OCI-LY3 (cell line): ENCODE data around the gene UBR1.
"Not testable (repeated sequence)": the region's sequence is repeated elsewhere in the genome, so short reads cannot be mapped to it uniquely, and the experiment has no call there.

Source experiments
- H2AFZ ChIP-seq: fragments of 200-600, 300-600 bp; shearing (Covaris generic); 2 replicates; pipeline ENCODE4 v1.6.0; 2014; ENCODE audit warnings: antibody characterized with exemption, low read depth, low read length
- H3K27ac ChIP-seq: fragments of 200-600, 300-600 bp; sonication (generic); 2 replicates; pipeline ENCODE4 v1.5.1; 2014; ENCODE audit warnings: mild to moderate bottlenecking, low read length, moderate library complexity, mixed read lengths
- H3K27me3 ChIP-seq: fragments of 200-600, 300-600 bp; sonication (generic); 2 replicates; pipeline ENCODE4 v1.6.1; 2014; ENCODE audit warnings: low read depth, low read length, mixed read lengths
- H3K36me3 ChIP-seq: fragments of 200-600, 300-600 bp; sonication (generic); replicated peaks from 2 replicates; pipeline ENCODE3; 2014; ENCODE audit warnings: low read depth, low read length, mixed read lengths
- H3K4me1 ChIP-seq: fragments of 300-600, 200-600 bp; sonication (generic); 2 replicates; pipeline ENCODE4 v1.6.1; 2014; ENCODE audit warnings: low read length, mixed read lengths
- H3K4me2 ChIP-seq: fragments of 200-600, 300-600 bp; sonication (generic); 2 replicates; pipeline ENCODE4 v1.6.1; 2014; ENCODE audit warnings: low read length, mixed read lengths
- H3K4me3 ChIP-seq: fragments of 300-600, 200-600 bp; sonication (generic); 2 replicates; pipeline ENCODE4 v1.5.1; 2014; ENCODE audit warnings: antibody characterized with exemption, mild to moderate bottlenecking, low read length, moderate library complexity
- H3K79me2 ChIP-seq: fragments of 300-600, 200-600 bp; shearing (Covaris generic); 2 replicates; pipeline ENCODE4 v1.6.1; 2014; ENCODE audit warnings: mild to moderate bottlenecking, low read length, mixed read lengths
- H3K9ac ChIP-seq: fragments of 300-600, 200-600 bp; shearing (Covaris generic); 2 replicates; pipeline ENCODE4 v1.6.0; 2014; ENCODE audit warnings: mild to moderate bottlenecking, low read length, moderate library complexity
- H3K9me3 ChIP-seq: fragments of 200-600, 300-600 bp; shearing (Covaris generic); 2 replicates; pipeline ENCODE4 v1.6.1; 2014; ENCODE audit warnings: low read length, mixed read lengths; ENCODE audit not compliant: insufficient read depth
- H4K20me1 ChIP-seq: fragments of 200-600, 300-600 bp; sonication (generic); 2 replicates; pipeline ENCODE4 v1.6.1; 2016; ENCODE audit warnings: low read length, mixed read lengths; ENCODE audit not compliant: insufficient read depth
- CTCF ChIP-seq: fragments of 200-600, 300-600 bp; sonication (generic); IDR thresholded peaks from 2 replicates; pipeline ENCODE4 v1.5.1; 2014; ENCODE audit warnings: antibody characterized with exemption, low read length, low read depth
- EZH2phosphoT487 ChIP-seq: fragments of 200-600 bp; shearing (Covaris generic); IDR thresholded peaks from 2 replicates; pipeline ENCODE4 v1.6.1; 2018; ENCODE audit warnings: antibody characterized with exemption, mixed run types, low read depth

UBR1 gene

DNA sequence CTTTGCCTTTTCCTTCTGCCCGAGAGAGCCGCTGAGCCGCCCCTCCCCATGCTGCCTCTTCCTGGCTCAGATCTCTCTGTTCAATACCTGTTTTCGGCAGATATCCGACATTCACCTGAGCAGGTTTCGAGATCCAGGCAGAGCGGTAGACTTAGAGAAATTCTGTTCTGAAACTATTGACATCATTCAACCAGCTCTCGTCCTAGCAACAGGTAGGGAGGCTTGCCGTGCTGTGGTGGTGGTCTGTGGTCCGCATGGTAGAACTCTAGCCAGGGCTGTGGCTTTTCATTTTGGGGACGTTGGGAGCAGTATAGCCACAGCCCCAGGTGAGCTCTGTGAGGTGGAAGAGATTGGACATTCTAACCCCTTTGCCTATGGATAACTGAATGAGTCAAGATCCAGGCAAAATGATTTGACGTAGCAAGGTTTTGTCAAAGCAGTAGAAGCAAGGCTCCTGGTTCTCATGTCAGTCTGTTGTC lies 28.4 kb upstream of the UBR1 start:
- Histone ChIP-seq H3K27ac (peak overlapping the region; percentile 67), H2AFZ (no peak overlapping the region)
- TF ChIP-seq EZH2phosphoT487, result no peak
- TF ChIP-seq CTCF, result no peak

GRCh38 chr15:43133430-43134156 lies 27.8 kb upstream of the UBR1 start, which contains the start of gene TMEM62:
TSS of gene TMEM62 (plus strand) at chr15:43133586. CDS start at chr15:43133803, 217 bp downstream.
- H3K4me1 ChIP-seq, result peaks cover 14% of the 10 kb centered on the region
- peak within 1 kb of the TSS; percentile 95 for H2AFZ ChIP-seq
- peak within 1 kb of the TSS; percentile 82 for H3K4me3 ChIP-seq
- peaks cover 28% of the 10 kb centered on the region for H3K79me2 ChIP-seq
- no peaks in the 10 kb centered on the region for H3K9me3 ChIP-seq
- peak within 1 kb of the TSS; percentile 90 for H3K9ac ChIP-seq
- TF ChIP-seq CTCF, result no peak
- TF ChIP-seq EZH2phosphoT487, result no peak
- H3K27me3 ChIP-seq, result no peaks in the 10 kb centered on the region
- H3K36me3 ChIP-seq, result peaks cover 28% of the 10 kb centered on the region
- H4K20me1 ChIP-seq, result peaks cover 14% of the 10 kb centered on the region
- H3K27ac ChIP-seq, result peak within 1 kb of the TSS; percentile 67
- H3K4me2 ChIP-seq, result peak within 1 kb of the TSS; percentile 90

More for the DNA sequence above, 28.4 kb upstream of the UBR1 start:
- Histone ChIP-seq H3K36me3 (peaks cover 32% of the 10 kb centered on the region), H3K27me3 (no peaks in the 10 kb centered on the region), H3K9me3 (no peaks in the 10 kb centered on the region), H4K20me1 (peaks cover 14% of the 10 kb centered on the region), H3K4me1 (peaks cover 14% of the 10 kb centered on the region), H3K9ac (peak overlapping the region; percentile 90), H3K4me2 (peak overlapping the region; percentile 90), H3K79me2 (peaks cover 28% of the 10 kb centered on the region), H3K4me3 (peak overlapping the region; percentile 82)

DNA sequence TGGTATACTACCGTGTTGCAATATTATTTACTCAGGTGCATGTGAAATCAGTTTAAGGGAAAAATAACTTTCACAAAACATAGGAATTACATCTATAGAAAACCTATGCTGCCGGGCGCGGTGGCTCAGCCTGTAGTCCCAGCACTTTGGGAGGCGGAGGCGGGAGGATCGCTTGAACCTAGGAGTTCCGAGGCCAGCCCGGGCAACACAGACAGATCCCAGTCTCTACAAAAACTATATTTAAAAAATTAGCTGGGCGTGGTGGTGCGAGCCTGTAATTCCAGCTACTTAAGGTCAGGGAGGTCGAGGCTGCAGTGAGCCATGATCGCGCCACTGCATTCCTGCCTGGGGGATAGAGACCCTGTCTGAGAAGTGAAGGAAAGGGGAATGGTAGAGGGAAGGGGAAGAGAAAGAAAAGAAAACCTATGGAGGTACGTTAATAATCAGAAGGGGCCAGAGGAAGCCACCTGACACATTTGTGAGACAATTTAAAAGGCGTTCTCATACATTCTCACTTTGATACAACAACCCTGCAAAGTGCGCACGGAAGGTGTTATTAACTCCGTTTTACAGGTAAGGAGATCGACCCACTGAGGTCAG lies 27.1 kb upstream of the UBR1 start:
- H3K36me3 ChIP-seq, result peaks cover 22% of the 10 kb centered on the region
- peak overlapping the region; percentile 67 for H3K27ac ChIP-seq
- TF ChIP-seq EZH2phosphoT487, result no peak
- TF ChIP-seq CTCF, result no peak
- peak overlapping the region; percentile 95 for H2AFZ ChIP-seq
- H3K9ac ChIP-seq, result peak overlapping the region; percentile 90
- peak overlapping the region; percentile 90 for H3K4me2 ChIP-seq
- peak overlapping the region; percentile 82 for H3K4me3 ChIP-seq
- H4K20me1 ChIP-seq, result peaks cover 14% of the 10 kb centered on the region
- H3K4me1 ChIP-seq, result peaks cover 14% of the 10 kb centered on the region
- H3K79me2 ChIP-seq, result peaks cover 27% of the 10 kb centered on the region
- H3K27me3 ChIP-seq, result no peaks in the 10 kb centered on the region
- no peaks in the 10 kb centered on the region for H3K9me3 ChIP-seq

- Histone ChIP-seq H3K36me3 (no peaks in the 10 kb centered on the region), H3K79me2 (peaks cover 5% of the 10 kb centered on the region), H3K27me3 (no peaks in the 10 kb centered on the region), H3K4me3 (no peak overlapping the region), H2AFZ (no peak overlapping the region), H3K4me2 (no peak overlapping the region), H3K4me1 (peaks cover 16% of the 10 kb centered on the region), H3K9me3 (no peaks in the 10 kb centered on the region), H4K20me1 (no peaks in the 10 kb centered on the region), H3K9ac (no peak overlapping the region), H3K27ac (no peak overlapping the region)
- TF ChIP-seq EZH2phosphoT487 (no peak), CTCF (no peak)
Observed at GRCh38 chr15:43128980-43129335, 23.1 kb upstream of the UBR1 start.

GRCh38 chr15:43128174-43128979 lies 22.5 kb upstream of the UBR1 start:
- not testable (repeated sequence) for H3K9me3 ChIP-seq, H2AFZ ChIP-seq, H3K79me2 ChIP-seq, H3K27me3 ChIP-seq, H3K27ac ChIP-seq, H3K4me2 ChIP-seq, H4K20me1 ChIP-seq, H3K4me3 ChIP-seq, H3K9ac ChIP-seq, H3K36me3 ChIP-seq
- H3K4me1 ChIP-seq, result peaks cover 16% of the 10 kb centered on the region
